ENCODE measurements around the gene GPALPP1.

GPALPP1 gene

DNA sequence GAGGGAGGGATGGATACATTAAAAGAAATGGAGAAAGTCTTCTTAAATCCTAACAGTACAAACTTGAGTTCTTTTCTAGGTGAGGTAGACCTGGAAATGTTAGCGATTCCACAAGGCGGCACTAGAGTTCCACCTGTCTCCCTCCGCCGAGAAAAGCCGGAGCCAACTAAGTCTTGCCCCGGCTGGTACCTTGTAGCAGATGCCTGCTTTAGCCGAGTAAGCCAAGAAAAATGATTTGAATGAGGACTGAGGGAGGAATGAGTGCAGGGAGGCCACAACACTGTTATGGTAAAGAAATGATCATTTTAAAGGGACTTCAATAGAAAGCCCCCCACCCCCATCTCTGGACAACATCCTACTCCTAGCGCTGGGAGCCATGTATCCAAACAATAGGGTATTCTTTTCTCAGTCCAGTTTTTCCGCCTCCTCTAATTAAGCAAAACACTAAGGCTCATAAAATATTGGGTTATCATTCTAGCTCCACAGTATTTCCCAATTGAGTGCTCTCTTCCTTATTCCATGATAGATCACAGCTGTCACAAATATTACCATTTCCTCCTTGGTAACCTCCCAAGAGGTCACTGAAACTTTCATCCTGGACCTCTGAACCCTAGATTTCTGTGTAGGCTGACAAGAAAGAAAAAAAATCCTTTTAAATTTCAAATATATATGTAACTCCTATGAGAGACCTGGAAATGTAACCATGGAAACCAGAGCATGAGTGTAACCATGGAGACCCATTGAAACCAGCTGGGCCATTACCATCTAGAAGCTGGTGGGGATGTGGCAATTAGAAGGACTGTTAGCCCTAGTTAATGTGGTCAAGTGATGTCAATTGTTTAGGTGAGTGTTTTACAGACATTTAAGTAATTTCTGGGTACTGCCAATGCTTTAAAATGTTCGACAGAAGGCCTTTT is 58.3 kb downstream of the GPALPP1 start:
- TF ChIP-seq TAF1 (IDR thresholded peaks at IDR 0.05; ENCODE audit: borderline replicate concordance, insufficient read depth, low read length) (no peak), FOXP2 (optimal IDR thresholded peaks at IDR 0.05; ENCODE audit: borderline replicate concordance, extremely low read depth, extremely low read length, insufficient read depth) (no peak), SIN3A (IDR thresholded peaks at IDR 0.05; ENCODE audit: borderline replicate concordance, insufficient read depth, low read length) (no peak), POLR2AphosphoS5 (IDR thresholded peaks at IDR 0.05; ENCODE audit: low read depth, low read length) (no peak)
- TF ChIP-seq, protein P1, sequence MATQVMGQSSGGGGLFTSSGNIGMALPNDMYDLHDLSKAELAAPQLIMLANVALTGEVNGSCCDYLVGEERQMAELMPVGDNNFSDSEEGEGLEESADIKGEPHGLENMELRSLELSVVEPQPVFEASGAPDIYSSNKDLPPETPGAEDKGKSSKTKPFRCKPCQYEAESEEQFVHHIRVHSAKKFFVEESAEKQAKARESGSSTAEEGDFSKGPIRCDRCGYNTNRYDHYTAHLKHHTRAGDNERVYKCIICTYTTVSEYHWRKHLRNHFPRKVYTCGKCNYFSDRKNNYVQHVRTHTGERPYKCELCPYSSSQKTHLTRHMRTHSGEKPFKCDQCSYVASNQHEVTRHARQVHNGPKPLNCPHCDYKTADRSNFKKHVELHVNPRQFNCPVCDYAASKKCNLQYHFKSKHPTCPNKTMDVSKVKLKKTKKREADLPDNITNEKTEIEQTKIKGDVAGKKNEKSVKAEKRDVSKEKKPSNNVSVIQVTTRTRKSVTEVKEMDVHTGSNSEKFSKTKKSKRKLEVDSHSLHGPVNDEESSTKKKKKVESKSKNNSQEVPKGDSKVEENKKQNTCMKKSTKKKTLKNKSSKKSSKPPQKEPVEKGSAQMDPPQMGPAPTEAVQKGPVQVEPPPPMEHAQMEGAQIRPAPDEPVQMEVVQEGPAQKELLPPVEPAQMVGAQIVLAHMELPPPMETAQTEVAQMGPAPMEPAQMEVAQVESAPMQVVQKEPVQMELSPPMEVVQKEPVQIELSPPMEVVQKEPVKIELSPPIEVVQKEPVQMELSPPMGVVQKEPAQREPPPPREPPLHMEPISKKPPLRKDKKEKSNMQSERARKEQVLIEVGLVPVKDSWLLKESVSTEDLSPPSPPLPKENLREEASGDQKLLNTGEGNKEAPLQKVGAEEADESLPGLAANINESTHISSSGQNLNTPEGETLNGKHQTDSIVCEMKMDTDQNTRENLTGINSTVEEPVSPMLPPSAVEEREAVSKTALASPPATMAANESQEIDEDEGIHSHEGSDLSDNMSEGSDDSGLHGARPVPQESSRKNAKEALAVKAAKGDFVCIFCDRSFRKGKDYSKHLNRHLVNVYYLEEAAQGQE (IDR thresholded peaks at IDR 0.05; ENCODE audit: insufficient read depth in 1 of 2, low read depth in 2 of 2, low read length in 2 of 2): no peak

DNA sequence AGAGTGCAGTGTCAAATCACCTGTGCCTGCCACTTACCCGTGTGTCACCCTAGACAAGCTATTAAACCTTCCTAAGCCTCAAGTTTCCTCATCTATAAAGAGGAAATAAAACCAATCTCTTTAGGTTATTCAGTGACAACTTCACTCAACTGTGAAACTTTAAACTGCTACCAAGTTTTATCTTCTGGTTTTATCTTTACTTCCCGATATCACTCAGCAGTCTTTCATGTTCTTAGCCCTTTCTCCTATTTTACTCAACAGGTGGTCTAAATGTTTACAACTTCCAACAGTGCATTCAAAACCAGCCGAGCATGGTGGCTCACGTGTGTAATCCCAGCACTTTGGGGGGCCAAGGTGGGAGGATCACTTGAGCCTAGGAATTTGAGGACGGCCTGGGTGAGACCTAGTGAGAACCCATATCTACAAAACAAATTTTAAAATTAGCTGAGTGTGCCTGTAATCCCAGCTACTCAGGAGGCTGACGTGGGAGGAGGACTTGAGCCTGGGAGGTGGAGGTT is 59.6 kb downstream of the GPALPP1 start:
- TF ChIP-seq POLR2AphosphoS5 (IDR thresholded peaks at IDR 0.05; ENCODE audit: low read depth, low read length) (no peak), SIN3A (IDR thresholded peaks at IDR 0.05; ENCODE audit: borderline replicate concordance, insufficient read depth, low read length) (no peak), FOXP2 (optimal IDR thresholded peaks at IDR 0.05; ENCODE audit: borderline replicate concordance, extremely low read depth, extremely low read length, insufficient read depth) (no peak)
- TF ChIP-seq, protein P1 (IDR thresholded peaks at IDR 0.05; ENCODE audit: insufficient read depth in 1 of 2, low read depth in 2 of 2, low read length in 2 of 2): no peak

DNA sequence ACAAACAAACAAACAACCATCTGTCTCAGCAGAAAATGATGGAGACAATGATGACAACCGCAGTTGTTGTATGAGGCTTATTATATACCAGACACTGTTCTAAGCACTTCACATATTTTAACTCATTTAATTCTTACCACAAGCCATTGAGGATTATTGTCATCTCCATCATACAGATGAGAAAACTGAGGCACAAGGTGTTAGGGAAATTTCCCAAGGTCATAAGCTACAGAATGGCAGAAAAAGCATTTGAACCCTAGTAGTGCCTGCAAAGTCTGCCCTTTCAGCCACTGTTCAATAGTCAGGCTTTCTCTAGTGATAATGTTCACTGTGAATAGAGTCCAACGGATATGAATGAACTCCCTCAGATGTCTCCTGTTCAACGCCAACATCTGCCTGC is 60.1 kb downstream of the GPALPP1 start:
- TF ChIP-seq FOXP2 (optimal IDR thresholded peaks at IDR 0.05; ENCODE audit: borderline replicate concordance, extremely low read depth, extremely low read length, insufficient read depth): no peak
- no peak for TF ChIP-seq TAF1 (IDR thresholded peaks at IDR 0.05; ENCODE audit: borderline replicate concordance, insufficient read depth, low read length)
- no peak for TF ChIP-seq SIN3A (IDR thresholded peaks at IDR 0.05; ENCODE audit: borderline replicate concordance, insufficient read depth, low read length)
- TF ChIP-seq, protein P1 (IDR thresholded peaks at IDR 0.05; ENCODE audit: insufficient read depth in 1 of 2, low read depth in 2 of 2, low read length in 2 of 2): no peak
- no peak for TF ChIP-seq POLR2AphosphoS5 (IDR thresholded peaks at IDR 0.05; ENCODE audit: low read depth, low read length)

- TF ChIP-seq, protein P1 (IDR thresholded peaks at IDR 0.05; ENCODE audit: insufficient read depth in 1 of 2, low read depth in 2 of 2, low read length in 2 of 2): no peak
- TF ChIP-seq TAF1 (IDR thresholded peaks at IDR 0.05; ENCODE audit: borderline replicate concordance, insufficient read depth, low read length) (no peak), SIN3A (IDR thresholded peaks at IDR 0.05; ENCODE audit: borderline replicate concordance, insufficient read depth, low read length) (no peak), POLR2AphosphoS5 (IDR thresholded peaks at IDR 0.05; ENCODE audit: low read depth, low read length) (no peak), FOXP2 (optimal IDR thresholded peaks at IDR 0.05; ENCODE audit: borderline replicate concordance, extremely low read depth, extremely low read length, insufficient read depth) (no peak)
These were observed 62.0 kb downstream of the GPALPP1 start for GRCh38 chr13:45051315-45051714.
